Astrocyte (in vitro differentiated cells and primary cell): ENCODE data around the gene ZNF592. TPM values are rescaled to one million over a fixed set of nuclear protein-coding genes. Genes with fewer than 3 reads are reported as not detected.

Source experiments
- DNase-seq: peaks from one replicate; pipeline ENCODE4 v3.0.0-alpha.2; 2010; ENCODE audit warnings: low read depth
- FAIRE-seq: peaks from 2 replicates; lab custom pipeline; 2011; peaks lifted over from hg19 to GRCh38; lab: Jason Lieb, UNC
- H2AFZ ChIP-seq: 2 replicates; pipeline ENCODE4 v1.6.0; 2012; ENCODE audit warnings: low read depth, low read length, inconsistent platforms
- H3K27ac ChIP-seq: 2 replicates; pipeline ENCODE4 v1.5.1; 2011; ENCODE audit warnings: low read depth, low read length, inconsistent platforms
- H3K27me3 ChIP-seq: 2 replicates; pipeline ENCODE4 v1.6.0; 2011; ENCODE audit warnings: low read length, inconsistent platforms; ENCODE audit not compliant: insufficient read depth
- H3K36me3 ChIP-seq: 2 replicates; pipeline ENCODE4 v1.5.1; 2011; ENCODE audit warnings: low read length, inconsistent platforms; ENCODE audit not compliant: insufficient read depth
- H3K4me1 ChIP-seq: 2 replicates; pipeline ENCODE4 v1.5.1; 2011; ENCODE audit warnings: low read length, inconsistent platforms; ENCODE audit not compliant: insufficient read depth
- H3K4me2 ChIP-seq: 2 replicates; pipeline ENCODE4 v1.6.0; 2012; ENCODE audit warnings: low read length, inconsistent platforms
- H3K4me3 ChIP-seq: 2 replicates; pipeline ENCODE4 v1.5.1; 2011; ENCODE audit warnings: low read depth, mild to moderate bottlenecking, low read length, inconsistent platforms; ENCODE audit not compliant: insufficient read depth
- H3K79me2 ChIP-seq: 2 replicates; pipeline ENCODE4 v1.6.0; 2012; ENCODE audit warnings: mild to moderate bottlenecking, low read length, inconsistent platforms; ENCODE audit not compliant: insufficient read depth
- H3K9ac ChIP-seq: 2 replicates; pipeline ENCODE4 v1.6.0; 2012; ENCODE audit warnings: mild to moderate bottlenecking, low read length, inconsistent platforms
- H3K9me3 ChIP-seq: 2 replicates; pipeline ENCODE4 v1.5.1; 2012; ENCODE audit warnings: low read depth, mild to moderate bottlenecking, low read length, inconsistent platforms; ENCODE audit not compliant: insufficient read depth
- H4K20me1 ChIP-seq: 2 replicates; pipeline ENCODE4 v1.6.0; 2012; ENCODE audit warnings: low read length, inconsistent platforms; ENCODE audit not compliant: insufficient read depth
- H3K27ac Mint-ChIP-seq: one replicate; pipeline ENCODE4 v1.8.0; 2021; ENCODE audit warnings: mild to moderate bottlenecking, mixed read lengths; ENCODE audit not compliant: unreplicated experiment
- H3K27me3 Mint-ChIP-seq: one replicate; pipeline ENCODE4 v1.8.0; 2021; ENCODE audit warnings: low read depth, mixed read lengths; ENCODE audit not compliant: unreplicated experiment
- H3K36me3 Mint-ChIP-seq: one replicate; pipeline ENCODE4 v1.8.0; 2021; ENCODE audit warnings: low read depth, mixed read lengths; ENCODE audit not compliant: unreplicated experiment
- H3K4me1 Mint-ChIP-seq: one replicate; pipeline ENCODE4 v1.8.0; 2021; ENCODE audit warnings: low read depth, mixed read lengths; ENCODE audit not compliant: unreplicated experiment
- H3K4me3 Mint-ChIP-seq: one replicate; pipeline ENCODE4 v1.8.0; 2021; ENCODE audit warnings: mild to moderate bottlenecking, moderate library complexity, mixed read lengths; ENCODE audit not compliant: unreplicated experiment
- H3K9me3 Mint-ChIP-seq: one replicate; pipeline ENCODE4 v1.8.0; 2021; ENCODE audit warnings: mild to moderate bottlenecking, mixed read lengths; ENCODE audit not compliant: unreplicated experiment
- EZH2 ChIP-seq: IDR thresholded peaks from 2 replicates; pipeline ENCODE4 v1.6.1; 2012; ENCODE audit warnings: mild to moderate bottlenecking, low read length, inconsistent platforms; ENCODE audit not compliant: insufficient read depth
- total RNA-seq: library from RNA; stranded (reverse); gene quantifications from 2 replicates; pipeline ENCODE4 v1.2.1, GENCODE V29; 2021
- TF ChIP-seq, protein P1 (sequence below): IDR thresholded peaks from 2 replicates; pipeline ENCODE4 v1.5.1; 2011; ENCODE audit warnings: low read depth, mild to moderate bottlenecking, inconsistent platforms, low read length, moderate library complexity; ENCODE audit not compliant: insufficient read depth

The ZNF592 gene
- total RNA-seq, 1 donor from 2014 or later, result 25.1 TPM

DNA sequence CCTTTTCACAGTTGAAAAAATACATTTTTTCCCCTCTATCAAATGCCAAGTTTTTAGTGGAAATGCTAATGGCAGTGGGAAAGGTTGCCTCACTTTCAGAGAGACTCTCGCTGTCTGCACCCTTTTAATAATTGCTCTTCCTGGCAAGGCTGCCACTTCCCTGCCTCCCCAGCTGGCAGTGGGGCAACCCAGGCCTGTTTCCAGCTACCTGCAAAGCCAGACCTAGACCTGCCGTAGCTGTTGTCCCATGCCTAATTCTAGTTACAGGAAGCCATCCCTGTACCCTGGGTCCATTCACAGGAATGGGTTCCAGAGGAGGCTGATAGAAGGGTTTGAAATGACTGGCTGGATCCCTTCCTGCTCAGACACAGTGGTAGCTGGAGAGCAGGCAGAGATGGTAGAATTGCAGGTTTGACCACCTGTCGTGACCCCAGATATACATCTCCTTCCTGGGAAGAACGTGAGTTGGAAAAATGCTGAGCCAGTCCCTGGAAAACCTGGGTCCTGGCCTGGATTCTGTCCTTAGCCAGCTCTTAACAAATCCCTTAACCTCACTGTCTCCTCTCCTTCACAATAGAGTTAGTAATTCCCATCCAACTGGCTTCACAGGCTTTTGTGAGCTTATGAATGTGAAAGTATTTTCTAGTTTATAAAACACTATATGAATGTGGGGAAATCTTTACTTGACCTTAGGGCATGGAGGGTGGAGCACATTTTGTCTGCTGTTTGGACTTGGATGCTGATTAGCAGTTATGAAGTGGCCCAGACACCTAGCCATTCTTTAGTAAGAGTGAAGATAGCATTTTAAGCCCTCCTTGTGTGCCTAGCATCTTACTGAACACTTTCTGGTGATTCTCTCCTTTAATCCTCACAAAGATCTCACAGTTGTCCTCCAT is 55.9 kb downstream of the ZNF592 start:
- no peaks in the 10 kb centered on the region for H3K4me1 Mint-ChIP-seq
- no peaks in the 10 kb centered on the region for H3K27me3 Mint-ChIP-seq
- Histone ChIP-seq H4K20me1 (peaks cover 13% of the 10 kb centered on the region), H3K27me3 (no peaks in the 10 kb centered on the region), H3K4me1 (no peaks in the 10 kb centered on the region), H3K4me2 (no peak overlapping the region), H3K36me3 (peaks cover 25% of the 10 kb centered on the region), H3K27ac (no peak overlapping the region), H3K9me3 (no peaks in the 10 kb centered on the region), H3K79me2 (no peaks in the 10 kb centered on the region), H2AFZ (no peak overlapping the region), H3K9ac (no peak overlapping the region), H3K4me3 (no peak overlapping the region)
- no peak for FAIRE-seq
- H3K9me3 Mint-ChIP-seq, result no peaks in the 10 kb centered on the region
- H3K4me3 Mint-ChIP-seq, result no peak overlapping the region
- TF ChIP-seq, protein P1, sequence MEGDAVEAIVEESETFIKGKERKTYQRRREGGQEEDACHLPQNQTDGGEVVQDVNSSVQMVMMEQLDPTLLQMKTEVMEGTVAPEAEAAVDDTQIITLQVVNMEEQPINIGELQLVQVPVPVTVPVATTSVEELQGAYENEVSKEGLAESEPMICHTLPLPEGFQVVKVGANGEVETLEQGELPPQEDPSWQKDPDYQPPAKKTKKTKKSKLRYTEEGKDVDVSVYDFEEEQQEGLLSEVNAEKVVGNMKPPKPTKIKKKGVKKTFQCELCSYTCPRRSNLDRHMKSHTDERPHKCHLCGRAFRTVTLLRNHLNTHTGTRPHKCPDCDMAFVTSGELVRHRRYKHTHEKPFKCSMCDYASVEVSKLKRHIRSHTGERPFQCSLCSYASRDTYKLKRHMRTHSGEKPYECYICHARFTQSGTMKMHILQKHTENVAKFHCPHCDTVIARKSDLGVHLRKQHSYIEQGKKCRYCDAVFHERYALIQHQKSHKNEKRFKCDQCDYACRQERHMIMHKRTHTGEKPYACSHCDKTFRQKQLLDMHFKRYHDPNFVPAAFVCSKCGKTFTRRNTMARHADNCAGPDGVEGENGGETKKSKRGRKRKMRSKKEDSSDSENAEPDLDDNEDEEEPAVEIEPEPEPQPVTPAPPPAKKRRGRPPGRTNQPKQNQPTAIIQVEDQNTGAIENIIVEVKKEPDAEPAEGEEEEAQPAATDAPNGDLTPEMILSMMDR, result no peak
- TF ChIP-seq EZH2, result no peak
- H3K27ac Mint-ChIP-seq, result no peak overlapping the region
- peaks cover 34% of the 10 kb centered on the region for H3K36me3 Mint-ChIP-seq
- DNase-seq, result no peak

DNA sequence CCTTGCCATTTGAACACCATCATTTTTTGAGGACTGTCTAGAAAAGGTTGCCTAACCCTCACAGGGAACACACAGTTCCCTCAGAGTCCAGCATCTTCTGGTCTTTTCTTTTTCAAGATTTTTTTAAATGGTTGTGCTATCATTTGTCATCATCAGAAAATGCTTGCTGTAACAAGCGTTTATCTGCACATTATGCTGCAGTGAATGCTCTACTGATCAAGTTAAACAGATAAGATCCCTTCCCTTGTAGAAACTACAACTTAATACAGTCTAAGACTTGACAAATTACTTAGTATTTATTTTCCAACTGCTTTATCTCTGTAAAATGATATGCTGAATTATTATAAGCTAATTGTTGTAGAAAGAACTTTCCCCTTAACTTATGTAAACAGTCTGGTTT is 56.8 kb downstream of the ZNF592 start:
- FAIRE-seq (no peak), DNase-seq (no peak)
- Mint-ChIP-seq H3K4me1 (peaks cover 4% of the 10 kb centered on the region), H3K36me3 (peaks cover 33% of the 10 kb centered on the region), H3K4me3 (no peak overlapping the region), H3K9me3 (no peaks in the 10 kb centered on the region), H3K27ac (no peak overlapping the region), H3K27me3 (no peaks in the 10 kb centered on the region)
- Histone ChIP-seq H3K4me2 (no peak overlapping the region), H3K4me3 (no peak overlapping the region), H3K4me1 (peaks cover 5% of the 10 kb centered on the region), H3K79me2 (no peaks in the 10 kb centered on the region), H3K27me3 (no peaks in the 10 kb centered on the region), H3K27ac (no peak overlapping the region), H4K20me1 (peaks cover 10% of the 10 kb centered on the region), H3K9me3 (no peaks in the 10 kb centered on the region), H3K36me3 (peaks cover 17% of the 10 kb centered on the region), H3K9ac (no peak overlapping the region), H2AFZ (no peak overlapping the region)
- TF ChIP-seq, protein P1, result no peak
- TF ChIP-seq EZH2, result no peak

DNA sequence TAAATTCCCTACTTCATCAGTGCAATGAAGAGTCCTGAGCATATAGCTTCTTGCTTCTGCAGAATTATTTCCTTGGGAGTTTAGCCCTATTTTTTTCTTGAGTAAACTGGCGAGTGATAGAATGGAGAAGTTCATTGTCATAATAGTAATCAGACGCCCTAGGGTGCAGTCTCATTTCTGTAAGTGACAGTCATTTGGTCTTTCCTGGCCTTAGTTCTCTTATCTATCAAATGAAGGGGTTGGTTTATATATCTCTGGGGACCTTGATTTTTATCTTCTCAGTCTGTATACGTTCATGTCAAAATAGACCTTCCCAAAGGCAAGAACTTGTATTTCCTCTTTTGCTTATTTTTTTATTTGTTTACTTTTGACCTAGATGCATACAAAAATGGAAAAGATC is 58.8 kb downstream of the ZNF592 start:
- no peak for TF ChIP-seq EZH2
- TF ChIP-seq, protein P1, result no peak
- Histone ChIP-seq H2AFZ (no peak overlapping the region), H3K27me3 (no peaks in the 10 kb centered on the region), H3K4me3 (no peak overlapping the region), H3K4me1 (peaks cover 5% of the 10 kb centered on the region), H4K20me1 (peaks cover 3% of the 10 kb centered on the region), H3K36me3 (peaks cover 5% of the 10 kb centered on the region), H3K9ac (no peak overlapping the region), H3K79me2 (no peaks in the 10 kb centered on the region), H3K27ac (no peak overlapping the region), H3K9me3 (no peaks in the 10 kb centered on the region), H3K4me2 (no peak overlapping the region)
- DNase-seq (no peak), FAIRE-seq (no peak)
- H3K4me3 Mint-ChIP-seq, result no peak overlapping the region
- peaks cover 10% of the 10 kb centered on the region for H3K4me1 Mint-ChIP-seq
- H3K36me3 Mint-ChIP-seq, result peaks cover 36% of the 10 kb centered on the region
- no peaks in the 10 kb centered on the region for H3K9me3 Mint-ChIP-seq
- no peaks in the 10 kb centered on the region for H3K27me3 Mint-ChIP-seq
- H3K27ac Mint-ChIP-seq, result no peak overlapping the region
